ENCODE results near the gene HOXC6.
A peak's percentile ranks its signal among the peaks of the same experiment; 100 is the strongest.

Gene HOXC6

DNA sequence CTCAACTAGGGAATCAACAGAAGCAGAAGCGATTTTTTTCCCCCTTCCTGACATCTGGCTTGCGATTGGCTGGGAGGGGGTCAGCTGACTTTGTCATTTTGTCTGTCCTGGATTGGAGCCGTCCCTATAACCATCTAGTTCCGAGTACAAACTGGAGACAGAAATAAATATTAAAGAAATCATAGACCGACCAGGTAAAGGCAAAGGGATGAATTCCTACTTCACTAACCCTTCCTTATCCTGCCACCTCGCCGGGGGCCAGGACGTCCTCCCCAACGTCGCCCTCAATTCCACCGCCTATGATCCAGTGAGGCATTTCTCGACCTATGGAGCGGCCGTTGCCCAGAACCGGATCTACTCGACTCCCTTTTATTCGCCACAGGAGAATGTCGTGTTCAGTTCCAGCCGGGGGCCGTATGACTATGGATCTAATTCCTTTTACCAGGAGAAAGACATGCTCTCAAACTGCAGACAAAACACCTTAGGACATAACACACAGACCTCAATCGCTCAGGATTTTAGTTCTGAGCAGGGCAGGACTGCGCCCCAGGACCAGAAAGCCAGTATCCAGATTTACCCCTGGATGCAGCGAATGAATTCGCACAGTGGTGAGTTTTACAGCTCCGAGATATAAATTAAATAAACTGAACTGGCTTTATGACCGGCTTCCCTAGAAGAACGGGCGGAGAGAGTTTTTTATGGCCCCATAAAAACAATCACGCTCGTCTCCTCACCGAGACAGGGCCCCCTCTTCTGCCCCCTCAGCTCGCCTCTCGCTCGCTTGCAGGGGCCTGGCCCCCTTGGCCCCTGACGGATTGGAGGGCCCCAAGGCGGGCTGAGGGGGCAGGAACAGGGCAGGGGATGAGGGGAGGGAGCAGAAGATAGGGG, at the start of gene HOXC6 (continued):
- TF ChIP-seq, protein P1, sequence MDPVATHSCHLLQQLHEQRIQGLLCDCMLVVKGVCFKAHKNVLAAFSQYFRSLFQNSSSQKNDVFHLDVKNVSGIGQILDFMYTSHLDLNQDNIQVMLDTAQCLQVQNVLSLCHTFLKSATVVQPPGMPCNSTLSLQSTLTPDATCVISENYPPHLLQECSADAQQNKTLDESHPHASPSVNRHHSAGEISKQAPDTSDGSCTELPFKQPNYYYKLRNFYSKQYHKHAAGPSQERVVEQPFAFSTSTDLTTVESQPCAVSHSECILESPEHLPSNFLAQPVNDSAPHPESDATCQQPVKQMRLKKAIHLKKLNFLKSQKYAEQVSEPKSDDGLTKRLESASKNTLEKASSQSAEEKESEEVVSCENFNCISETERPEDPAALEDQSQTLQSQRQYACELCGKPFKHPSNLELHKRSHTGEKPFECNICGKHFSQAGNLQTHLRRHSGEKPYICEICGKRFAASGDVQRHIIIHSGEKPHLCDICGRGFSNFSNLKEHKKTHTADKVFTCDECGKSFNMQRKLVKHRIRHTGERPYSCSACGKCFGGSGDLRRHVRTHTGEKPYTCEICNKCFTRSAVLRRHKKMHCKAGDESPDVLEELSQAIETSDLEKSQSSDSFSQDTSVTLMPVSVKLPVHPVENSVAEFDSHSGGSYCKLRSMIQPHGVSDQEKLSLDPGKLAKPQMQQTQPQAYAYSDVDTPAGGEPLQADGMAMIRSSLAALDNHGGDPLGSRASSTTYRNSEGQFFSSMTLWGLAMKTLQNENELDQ (tag by site-specific recombination; IDR thresholded peaks at IDR 0.05; ENCODE audit: low read depth) = no peak
- TF ChIP-seq ZNF654 (tag by site-specific recombination; IDR thresholded peaks at IDR 0.05; ENCODE audit: low read depth) (0 out of 2 replicates have a peak, but pooled peaks have one; percentile 4), ZNF311 (tag by site-specific recombination; IDR thresholded peaks at IDR 0.05; ENCODE audit: borderline replicate concordance) (no peak), ZNF114 (tag by site-specific recombination; IDR thresholded peaks at IDR 0.05) (no peak), REPIN1 (tag by site-specific recombination; IDR thresholded peaks at IDR 0.05; ENCODE audit: low read depth) (no peak), ZNF670 (tag by site-specific recombination; IDR thresholded peaks at IDR 0.05; ENCODE audit: low read depth) (no peak), ZNF843 (tag by site-specific recombination; IDR thresholded peaks at IDR 0.05) (peak; percentile 96), ZNF473 (tag by site-specific recombination; IDR thresholded peaks at IDR 0.05) (no peak), OVOL3 (tag by site-specific recombination; IDR thresholded peaks at IDR 0.05) (peak; percentile 89), SETDB1 (IDR thresholded peaks at IDR 0.05; ENCODE audit: insufficient read length, low read length) (no peak), SP3 (tag by site-specific recombination; IDR thresholded peaks at IDR 0.05) (no peak), ZFP3 (tag by site-specific recombination; IDR thresholded peaks at IDR 0.05; ENCODE audit: low read depth) (no peak), ZNF658 (tag by site-specific recombination; IDR thresholded peaks at IDR 0.05) (no peak), ZNF624 (tag by site-specific recombination; IDR thresholded peaks at IDR 0.05) (no peak), ZNF354C (tag by site-specific recombination; IDR thresholded peaks at IDR 0.05; ENCODE audit: borderline replicate concordance, low read depth) (no peak), ZFP37 (tag by site-specific recombination; IDR thresholded peaks at IDR 0.05) (no peak)
- TF ChIP-seq, protein P2, sequence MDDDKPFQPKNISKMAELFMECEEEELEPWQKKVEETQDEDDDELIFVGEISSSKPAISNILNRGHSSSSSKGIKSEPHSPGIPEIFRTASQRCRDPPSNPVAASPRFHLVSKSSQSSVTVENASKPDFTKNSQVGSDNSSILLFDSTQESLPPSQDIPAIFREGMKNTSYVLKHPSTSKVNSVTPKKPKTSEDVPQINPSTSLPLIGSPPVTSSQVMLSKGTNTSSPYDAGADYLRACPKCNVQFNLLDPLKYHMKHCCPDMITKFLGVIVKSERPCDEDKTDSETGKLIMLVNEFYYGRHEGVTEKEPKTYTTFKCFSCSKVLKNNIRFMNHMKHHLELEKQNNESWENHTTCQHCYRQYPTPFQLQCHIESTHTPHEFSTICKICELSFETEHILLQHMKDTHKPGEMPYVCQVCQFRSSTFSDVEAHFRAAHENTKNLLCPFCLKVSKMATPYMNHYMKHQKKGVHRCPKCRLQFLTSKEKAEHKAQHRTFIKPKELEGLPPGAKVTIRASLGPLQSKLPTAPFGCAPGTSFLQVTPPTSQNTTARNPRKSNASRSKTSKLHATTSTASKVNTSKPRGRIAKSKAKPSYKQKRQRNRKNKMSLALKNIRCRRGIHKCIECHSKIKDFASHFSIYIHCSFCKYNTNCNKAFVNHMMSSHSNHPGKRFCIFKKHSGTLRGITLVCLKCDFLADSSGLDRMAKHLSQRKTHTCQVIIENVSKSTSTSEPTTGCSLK (tag by site-specific recombination; IDR thresholded peaks at IDR 0.05) = no peak
- TF ChIP-seq, protein P3, sequence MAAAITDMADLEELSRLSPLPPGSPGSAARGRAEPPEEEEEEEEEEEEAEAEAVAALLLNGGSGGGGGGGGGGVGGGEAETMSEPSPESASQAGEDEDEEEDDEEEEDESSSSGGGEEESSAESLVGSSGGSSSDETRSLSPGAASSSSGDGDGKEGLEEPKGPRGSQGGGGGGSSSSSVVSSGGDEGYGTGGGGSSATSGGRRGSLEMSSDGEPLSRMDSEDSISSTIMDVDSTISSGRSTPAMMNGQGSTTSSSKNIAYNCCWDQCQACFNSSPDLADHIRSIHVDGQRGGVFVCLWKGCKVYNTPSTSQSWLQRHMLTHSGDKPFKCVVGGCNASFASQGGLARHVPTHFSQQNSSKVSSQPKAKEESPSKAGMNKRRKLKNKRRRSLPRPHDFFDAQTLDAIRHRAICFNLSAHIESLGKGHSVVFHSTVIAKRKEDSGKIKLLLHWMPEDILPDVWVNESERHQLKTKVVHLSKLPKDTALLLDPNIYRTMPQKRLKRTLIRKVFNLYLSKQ (tag by site-specific recombination; IDR thresholded peaks at IDR 0.05; ENCODE audit: borderline replicate concordance) = no peak
- TF ChIP-seq, protein P4, sequence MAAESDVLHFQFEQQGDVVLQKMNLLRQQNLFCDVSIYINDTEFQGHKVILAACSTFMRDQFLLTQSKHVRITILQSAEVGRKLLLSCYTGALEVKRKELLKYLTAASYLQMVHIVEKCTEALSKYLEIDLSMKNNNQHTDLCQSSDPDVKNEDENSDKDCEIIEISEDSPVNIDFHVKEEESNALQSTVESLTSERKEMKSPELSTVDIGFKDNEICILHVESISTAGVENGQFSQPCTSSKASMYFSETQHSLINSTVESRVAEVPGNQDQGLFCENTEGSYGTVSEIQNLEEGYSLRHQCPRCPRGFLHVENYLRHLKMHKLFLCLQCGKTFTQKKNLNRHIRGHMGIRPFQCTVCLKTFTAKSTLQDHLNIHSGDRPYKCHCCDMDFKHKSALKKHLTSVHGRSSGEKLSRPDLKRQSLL (tag by site-specific recombination; IDR thresholded peaks at IDR 0.05) = no peak
- TF ChIP-seq, protein P5, sequence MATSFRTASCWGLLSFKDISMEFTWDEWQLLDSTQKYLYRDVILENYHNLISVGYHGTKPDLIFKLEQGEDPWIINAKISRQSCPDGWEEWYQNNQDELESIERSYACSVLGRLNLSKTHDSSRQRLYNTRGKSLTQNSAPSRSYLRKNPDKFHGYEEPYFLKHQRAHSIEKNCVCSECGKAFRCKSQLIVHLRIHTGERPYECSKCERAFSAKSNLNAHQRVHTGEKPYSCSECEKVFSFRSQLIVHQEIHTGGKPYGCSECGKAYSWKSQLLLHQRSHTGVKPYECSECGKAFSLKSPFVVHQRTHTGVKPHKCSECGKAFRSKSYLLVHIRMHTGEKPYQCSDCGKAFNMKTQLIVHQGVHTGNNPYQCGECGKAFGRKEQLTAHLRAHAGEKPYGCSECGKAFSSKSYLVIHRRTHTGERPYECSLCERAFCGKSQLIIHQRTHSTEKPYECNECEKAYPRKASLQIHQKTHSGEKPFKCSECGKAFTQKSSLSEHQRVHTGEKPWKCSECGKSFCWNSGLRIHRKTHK (tag by site-specific recombination; IDR thresholded peaks at IDR 0.05) = no peak
- TF ChIP-seq, protein P6, sequence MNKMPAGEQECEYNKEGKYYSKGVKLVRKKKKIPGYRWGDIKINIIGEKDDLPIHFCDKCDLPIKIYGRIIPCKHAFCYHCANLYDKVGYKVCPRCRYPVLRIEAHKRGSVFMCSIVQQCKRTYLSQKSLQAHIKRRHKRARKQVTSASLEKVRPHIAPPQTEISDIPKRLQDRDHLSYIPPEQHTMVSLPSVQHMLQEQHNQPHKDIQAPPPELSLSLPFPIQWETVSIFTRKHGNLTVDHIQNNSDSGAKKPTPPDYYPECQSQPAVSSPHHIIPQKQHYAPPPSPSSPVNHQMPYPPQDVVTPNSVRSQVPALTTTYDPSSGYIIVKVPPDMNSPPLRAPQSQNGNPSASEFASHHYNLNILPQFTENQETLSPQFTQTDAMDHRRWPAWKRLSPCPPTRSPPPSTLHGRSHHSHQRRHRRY (tag by site-specific recombination; IDR thresholded peaks at IDR 0.05) = no peak
- TF ChIP-seq, protein P7, sequence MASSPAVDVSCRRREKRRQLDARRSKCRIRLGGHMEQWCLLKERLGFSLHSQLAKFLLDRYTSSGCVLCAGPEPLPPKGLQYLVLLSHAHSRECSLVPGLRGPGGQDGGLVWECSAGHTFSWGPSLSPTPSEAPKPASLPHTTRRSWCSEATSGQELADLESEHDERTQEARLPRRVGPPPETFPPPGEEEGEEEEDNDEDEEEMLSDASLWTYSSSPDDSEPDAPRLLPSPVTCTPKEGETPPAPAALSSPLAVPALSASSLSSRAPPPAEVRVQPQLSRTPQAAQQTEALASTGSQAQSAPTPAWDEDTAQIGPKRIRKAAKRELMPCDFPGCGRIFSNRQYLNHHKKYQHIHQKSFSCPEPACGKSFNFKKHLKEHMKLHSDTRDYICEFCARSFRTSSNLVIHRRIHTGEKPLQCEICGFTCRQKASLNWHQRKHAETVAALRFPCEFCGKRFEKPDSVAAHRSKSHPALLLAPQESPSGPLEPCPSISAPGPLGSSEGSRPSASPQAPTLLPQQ (tag by site-specific recombination; IDR thresholded peaks at IDR 0.05) = 0 out of 2 replicates have a peak, but pooled peaks have one; percentile 29
- TF ChIP-seq, protein P8, sequence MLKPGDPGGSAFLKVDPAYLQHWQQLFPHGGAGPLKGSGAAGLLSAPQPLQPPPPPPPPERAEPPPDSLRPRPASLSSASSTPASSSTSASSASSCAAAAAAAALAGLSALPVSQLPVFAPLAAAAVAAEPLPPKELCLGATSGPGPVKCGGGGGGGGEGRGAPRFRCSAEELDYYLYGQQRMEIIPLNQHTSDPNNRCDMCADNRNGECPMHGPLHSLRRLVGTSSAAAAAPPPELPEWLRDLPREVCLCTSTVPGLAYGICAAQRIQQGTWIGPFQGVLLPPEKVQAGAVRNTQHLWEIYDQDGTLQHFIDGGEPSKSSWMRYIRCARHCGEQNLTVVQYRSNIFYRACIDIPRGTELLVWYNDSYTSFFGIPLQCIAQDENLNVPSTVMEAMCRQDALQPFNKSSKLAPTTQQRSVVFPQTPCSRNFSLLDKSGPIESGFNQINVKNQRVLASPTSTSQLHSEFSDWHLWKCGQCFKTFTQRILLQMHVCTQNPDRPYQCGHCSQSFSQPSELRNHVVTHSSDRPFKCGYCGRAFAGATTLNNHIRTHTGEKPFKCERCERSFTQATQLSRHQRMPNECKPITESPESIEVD (tag by site-specific recombination; IDR thresholded peaks at IDR 0.05) = peak; percentile 100
